RPMI8226 (cell line): ENCODE data around the gene NFAT5.

ENCODE experiments used
- DNase-seq: peaks from one replicate; pipeline ENCODE4 v3.0.0-alpha.2; 2015

Gene NFAT5

DNA sequence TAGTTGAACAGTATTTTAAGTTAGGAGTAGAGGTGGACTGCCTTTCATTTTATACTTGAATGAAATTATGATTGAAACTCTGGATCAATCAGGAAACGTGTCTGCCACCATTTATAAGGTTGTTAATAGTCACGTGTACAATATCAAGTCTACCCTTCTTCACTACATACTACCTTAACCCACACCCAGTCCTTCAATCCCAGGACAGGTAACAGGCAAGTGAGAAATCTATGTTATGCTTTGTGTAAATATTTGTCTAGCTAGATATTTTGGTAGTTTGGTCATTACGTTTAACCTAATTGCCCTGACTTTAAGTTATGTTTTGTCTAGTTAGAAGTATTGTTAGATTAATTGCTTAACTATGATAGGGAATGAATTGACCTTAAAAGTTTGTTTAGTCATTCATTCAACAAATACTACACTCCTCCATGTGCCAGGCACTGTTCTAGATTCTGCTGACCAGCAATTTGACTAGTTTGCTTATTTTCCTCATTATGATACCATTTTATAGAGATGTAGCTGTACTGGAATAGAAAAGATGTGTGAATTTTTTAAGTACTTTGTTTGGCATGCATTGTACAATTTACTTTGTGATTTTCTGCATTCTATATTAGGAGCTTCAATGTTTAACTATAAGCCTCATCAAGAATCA lies 88.6 kb downstream of the NFAT5 start:
- DNase-seq: no peak

DNA sequence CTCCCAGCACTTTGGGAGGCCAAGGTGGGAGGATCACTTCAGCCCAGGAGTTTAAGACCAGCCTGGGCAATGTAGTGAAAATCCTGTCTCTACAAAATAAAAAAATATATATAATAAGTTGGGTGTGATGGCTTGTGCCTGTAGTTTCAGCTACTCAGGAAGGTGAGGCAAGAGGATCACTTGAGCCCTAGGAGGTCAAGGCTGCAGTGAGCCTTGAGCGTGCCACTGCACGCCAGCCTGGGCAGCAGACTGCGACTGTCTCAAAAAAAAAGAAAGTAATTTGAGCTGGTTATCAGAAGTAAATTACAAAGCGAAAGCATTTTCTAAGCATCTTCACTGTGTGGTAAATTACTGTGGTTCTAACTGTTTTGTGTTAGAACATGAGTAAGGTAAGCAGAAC lies 94.4 kb downstream of the NFAT5 start:
- DNase-seq: no peak

DNA sequence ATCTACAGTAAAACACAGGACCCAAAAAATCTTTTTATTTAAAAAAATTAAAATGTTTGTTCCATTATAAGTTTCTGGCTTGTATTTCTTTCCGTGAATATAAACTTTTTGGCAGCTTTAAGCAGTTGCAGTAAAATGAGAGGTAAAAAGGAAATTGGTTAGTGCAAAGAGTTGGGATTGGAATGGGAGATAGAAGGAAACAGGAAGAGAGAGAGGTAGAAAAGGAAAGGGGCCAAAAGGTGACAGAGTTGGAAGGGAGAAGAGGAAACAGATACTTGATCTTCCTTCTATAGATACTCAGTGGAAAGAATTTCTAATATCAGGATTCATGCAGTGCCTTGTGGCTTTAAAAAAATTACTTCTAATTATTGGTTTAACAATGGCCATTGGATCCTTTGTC lies 97.1 kb downstream of the NFAT5 start:
- DNase-seq: no peak

- no peak for DNase-seq
Measured at GRCh38 chr16:69663846-69664245, 98.1 kb downstream of the NFAT5 start.

DNA sequence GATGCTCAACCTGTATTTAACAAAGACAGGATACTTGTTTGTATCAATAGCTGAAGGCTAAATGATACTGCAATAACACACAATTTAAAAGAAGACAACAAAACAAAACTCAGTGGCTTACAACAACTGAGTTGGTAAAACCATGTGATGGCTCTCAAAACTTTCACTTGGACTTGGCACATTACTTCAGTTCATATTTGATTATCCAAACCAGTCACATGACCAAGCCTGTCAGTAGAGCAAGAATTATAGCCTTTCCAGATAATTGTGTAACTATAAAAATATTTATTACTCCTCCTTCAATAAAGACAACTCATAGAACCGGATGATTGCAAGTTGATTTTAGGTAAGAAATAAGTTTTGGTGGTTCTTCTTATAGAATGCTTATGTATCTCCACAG lies 103.8 kb downstream of the NFAT5 start:
- no peak for DNase-seq

DNA sequence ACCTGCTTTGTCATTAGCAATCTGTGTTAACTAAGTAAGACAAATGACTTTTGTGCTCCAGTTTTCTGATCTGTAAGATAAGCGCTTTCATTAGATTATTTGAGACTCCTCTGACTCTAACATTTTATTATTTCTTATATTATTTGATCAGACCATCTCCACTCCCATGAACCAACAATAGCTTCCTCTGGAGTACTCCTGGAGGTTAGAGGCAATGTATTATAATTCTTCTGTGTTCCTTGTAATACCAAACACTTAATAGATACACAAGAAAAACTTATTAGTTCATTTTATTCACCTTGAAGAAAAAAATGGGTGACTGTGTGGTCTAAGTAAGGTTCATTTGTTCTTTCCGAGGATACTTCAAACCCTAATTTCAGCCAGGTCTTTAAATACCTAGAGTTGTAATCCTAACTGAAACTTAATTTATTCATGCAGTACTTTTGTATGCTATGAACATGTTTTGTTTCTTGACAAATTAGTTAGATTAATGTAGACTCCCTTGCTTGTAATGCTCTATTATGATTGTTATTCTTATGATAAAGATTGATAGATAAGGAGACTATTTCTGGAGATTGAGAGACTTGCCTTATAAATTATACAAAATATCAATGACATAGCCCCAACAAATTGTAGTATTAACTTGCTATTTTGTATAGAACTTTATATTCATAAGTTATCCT lies 106.7 kb downstream of the NFAT5 start:
- DNase-seq: no peak

DNA sequence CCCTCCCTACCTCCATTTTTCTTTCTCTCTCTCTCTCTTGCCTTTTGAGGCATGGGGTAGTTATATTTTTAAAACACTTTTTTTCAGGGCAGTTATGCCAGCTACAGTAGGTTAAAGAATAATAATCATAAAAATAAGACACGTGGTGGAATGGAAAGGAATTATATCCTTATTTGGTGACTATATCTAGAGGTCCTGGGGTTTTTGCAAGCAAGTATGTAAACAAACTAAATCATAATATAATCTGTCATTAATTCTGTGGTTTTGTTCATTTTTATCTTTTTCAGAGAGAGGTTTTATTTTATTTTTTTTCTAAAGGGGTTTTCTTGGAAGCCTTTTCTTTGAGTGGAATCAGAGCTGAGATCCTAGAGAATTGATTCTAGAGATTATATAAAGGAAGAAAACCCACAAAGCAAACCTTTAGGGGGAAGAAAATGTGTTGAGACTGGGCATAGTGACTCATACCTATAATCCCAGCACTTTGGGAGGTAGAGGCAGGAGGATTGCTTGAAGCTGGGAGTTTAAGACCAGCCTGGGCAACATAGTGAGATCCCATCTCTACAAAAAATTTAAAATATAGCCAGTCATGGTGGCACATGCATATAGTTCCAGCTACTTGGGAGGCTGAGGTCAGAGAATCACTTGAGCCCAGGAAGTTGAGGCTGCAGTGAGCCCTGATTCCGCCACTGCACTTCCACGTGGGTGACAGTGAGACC lies 107.4 kb downstream of the NFAT5 start:
- no peak for DNase-seq

DNA sequence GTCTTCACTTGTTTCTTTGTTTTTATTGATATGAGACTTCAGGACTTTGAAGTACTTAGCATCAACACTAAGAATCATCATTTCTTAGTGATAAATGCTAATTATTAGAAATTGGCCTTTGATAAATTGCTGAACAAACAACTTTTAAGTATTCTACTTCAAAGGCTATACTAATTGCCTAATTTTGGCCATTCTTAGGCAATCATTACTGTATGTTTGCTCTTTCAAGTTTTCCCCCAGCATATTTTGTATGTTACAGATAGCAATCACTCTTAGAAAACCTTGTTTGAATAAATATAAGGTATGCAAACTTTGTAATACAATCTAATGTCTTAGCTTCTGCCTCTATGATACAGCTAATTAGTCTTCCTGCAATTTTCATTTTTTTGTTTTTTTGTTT lies 114.6 kb downstream of the NFAT5 start:
- DNase-seq: no peak

- no peak for DNase-seq
Measured at GRCh38 chr16:69688589-69688988, 122.8 kb downstream of the NFAT5 start.

GRCh38 chr16:69691980-69692911 lies 126.5 kb downstream of the NFAT5 start:
- no peak for DNase-seq

DNA sequence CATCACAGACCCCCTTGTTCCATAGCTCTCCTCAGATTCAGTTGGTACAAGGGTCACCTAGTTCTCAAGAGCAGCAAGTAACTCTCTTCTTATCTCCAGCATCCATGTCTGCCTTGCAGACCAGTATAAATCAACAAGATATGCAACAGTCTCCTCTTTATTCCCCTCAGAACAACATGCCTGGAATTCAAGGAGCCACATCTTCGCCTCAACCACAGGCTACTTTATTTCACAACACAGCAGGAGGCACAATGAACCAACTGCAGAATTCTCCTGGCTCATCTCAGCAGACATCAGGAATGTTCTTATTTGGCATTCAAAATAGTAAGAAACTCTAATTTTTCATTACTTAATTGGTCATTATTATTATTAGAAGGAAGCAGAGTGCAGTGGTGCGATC lies 128.2 kb downstream of the NFAT5 start:
- DNase-seq: no peak

- no peak for DNase-seq
Measured at GRCh38 chr16:69698404-69698803, 132.6 kb downstream of the NFAT5 start.

DNA sequence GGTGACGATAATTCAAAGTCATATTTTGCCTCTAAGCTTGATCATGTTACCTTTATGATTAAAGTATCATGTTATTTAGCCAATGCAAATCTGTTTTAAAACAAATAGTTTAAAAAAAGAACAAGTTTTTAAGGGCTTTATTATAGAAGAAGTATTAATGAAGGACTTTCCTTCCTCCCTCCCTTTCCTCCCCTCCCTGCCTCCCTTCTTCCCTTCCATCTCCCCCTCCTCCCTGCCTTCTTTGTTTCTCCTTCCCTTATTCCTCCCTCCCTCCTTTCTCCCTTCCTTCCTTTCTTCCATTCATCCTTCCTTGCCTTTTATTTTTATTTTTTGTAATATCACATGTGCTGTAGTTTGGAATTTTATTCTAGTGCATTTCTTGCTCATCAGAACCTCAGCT lies 134.1 kb downstream of the NFAT5 start:
- DNase-seq: no peak

- DNase-seq: no peak
Measured at GRCh38 chr16:69701452-69701851, 135.7 kb downstream of the NFAT5 start.

- DNase-seq: no peak
Measured at GRCh38 chr16:69701866-69702265, 136.1 kb downstream of the NFAT5 start.

DNA sequence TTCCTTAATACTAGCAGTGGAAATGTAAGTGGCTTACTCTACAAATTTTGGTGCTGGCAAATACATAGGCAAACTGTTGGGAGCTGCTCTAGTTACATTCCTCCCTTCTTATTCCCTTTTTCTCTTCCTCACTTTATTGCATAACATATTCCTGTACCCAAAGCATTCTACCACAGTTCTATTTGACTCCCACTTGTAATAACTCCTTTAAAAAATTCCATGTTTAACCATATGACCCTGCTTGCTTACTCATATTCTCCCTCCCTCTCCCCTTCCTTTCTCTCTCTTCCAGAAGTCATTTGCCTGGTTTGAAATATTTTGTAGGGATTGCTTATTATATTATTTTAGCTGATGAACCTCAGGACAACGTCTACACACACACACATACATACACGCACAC lies 137.9 kb downstream of the NFAT5 start:
- no peak for DNase-seq

DNA sequence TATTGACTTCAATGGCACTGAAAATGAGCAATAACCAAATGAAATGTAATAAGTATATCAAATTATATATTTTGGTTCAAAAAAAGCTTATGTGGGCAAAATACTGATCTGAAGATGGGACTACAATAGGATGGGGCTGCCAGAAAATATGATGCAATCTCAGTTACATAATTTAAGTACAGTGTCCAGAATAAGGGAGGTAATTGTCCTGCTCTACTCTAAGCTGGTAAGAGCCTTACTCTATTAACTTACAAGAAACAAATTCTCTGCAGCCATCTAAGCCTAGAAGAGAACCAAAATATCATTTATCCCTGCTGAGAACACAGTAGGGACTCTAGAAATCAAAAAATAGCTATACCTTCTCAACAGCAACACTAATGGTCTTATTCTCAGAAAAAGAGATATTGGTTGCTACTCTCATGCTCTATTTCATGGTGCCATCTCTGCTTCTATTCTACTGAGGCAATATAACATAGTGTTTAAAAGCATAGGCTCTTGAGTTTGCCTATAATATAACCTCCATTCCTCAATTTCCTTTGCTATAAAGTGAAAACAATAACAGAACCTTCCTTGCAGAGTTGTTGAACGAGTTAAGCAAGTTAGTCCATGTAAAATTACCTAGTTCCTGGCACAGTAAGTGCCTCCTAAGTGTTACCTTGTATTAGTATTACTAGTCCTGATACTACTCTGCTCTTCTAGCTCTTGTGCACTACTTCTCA lies 140.6 kb downstream of the NFAT5 start:
- no peak for DNase-seq

DNA sequence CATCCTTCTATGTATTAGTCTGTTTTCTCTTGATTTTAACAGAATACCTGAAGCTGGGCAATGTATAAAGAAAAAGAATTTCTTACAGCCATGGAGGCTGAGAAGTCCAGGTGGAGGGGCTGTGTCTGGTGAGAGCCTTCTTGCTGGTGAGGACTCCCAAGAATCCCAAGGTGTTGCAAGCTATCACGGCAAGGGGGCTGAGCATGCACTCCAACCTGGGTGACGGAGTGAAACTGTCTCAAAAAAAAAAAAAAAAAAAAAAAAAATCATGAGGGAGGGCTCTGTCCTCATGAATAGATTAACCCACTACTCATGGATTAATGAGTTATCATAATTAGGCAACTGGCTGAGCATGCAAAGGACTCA lies 141.2 kb downstream of the NFAT5 start:
- DNase-seq: no peak

- DNase-seq: no peak
Measured at GRCh38 chr16:69707920-69708683, 142.3 kb downstream of the NFAT5 start.

GRCh38 chr16:69709456-69710084 lies 143.8 kb downstream of the NFAT5 start:
- peak; percentile 77 for DNase-seq

GRCh38 chr16:69711115-69711740 lies 145.5 kb downstream of the NFAT5 start:
- peak; percentile 61 for DNase-seq
